ENCODE results near the gene MSI2. TPM values are rescaled to one million over a fixed set of nuclear protein-coding genes. Genes with fewer than 3 reads are reported as not detected.

The MSI2 gene
- total and polyA plus RNA-seq, 9 of the 15 experiments (the other 6 are each of a cell fraction or from before 2014, with no cell fraction given), result 4.6 to 61.8 (median 42.4) TPM

DNA sequence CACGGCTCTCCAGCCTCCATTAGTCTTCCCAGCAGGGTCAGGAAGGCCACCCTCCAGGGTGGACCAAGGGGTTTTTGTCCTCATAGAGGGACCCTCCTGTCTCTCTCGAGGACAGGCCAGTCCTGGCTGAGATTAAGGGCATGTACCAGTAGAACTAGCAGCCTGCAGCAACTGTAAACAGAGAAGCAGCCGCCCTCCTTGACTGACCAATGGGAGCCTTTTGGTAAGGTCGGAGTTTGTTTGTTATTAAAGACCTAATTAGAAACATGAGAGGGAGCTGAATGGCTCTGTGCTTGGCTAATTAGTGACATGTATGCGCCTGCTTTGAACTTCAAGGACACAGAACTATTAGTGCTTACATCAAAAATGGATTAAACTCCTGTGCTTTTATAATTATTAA is 408.8 kb downstream of the MSI2 start:
- no peak overlapping the region for H3K4me2 ChIP-seq (ENCODE audit: insufficient read depth, low read length)
- POLR2A ChIA-PET, result interaction anchor here (0.7 to 1.2 kb wide), 2 partner anchors 10 to 36 kb away, joined by 3 to 4 read pairs; no protein-coding TSS in a partner anchor
- FAIRE-seq, result no peak
- WGBS (ENCODE audit: insufficient coverage, low coverage, missing lambda C conversion rate), result 56% methylated on average over 5 of the region's 5 CpGs
- H3K4me1 ChIP-seq (replicated peaks in 1 of 2; ENCODE audit: control insufficient read depth in 2 of 2, insufficient read depth in 2 of 2, low read length in 2 of 2), result peaks cover 4 to 9% of the 10 kb centered on the region in 2 experiments; a peak in 3 of 5 replicates
- no peaks in the 10 kb centered on the region for H3K27me3 ChIP-seq (ENCODE audit: control insufficient read depth in 2 of 2, insufficient read depth in 2 of 2, low read length in 2 of 2)
- H3K79me2 ChIP-seq (ENCODE audit: control insufficient read depth, insufficient read depth, low read length), result no peaks in the 10 kb centered on the region
- ATAC-seq, result no peak
- no peak for DNase-seq (ENCODE audit: extremely low read depth in 1 of 4, low spot score in 3 of 4)
- H3K36me3 ChIP-seq (ENCODE audit: control insufficient read depth, insufficient read depth, low read length), result no peaks in the 10 kb centered on the region
- H3K4me3 ChIP-seq, result no peak overlapping the region
- H3K9me1 ChIP-seq (ENCODE audit: control insufficient read depth, insufficient read depth, low read length), result no peaks in the 10 kb centered on the region
- CTCF ChIA-PET (ENCODE audit: low intra/inter-chr PET ratio), result no interaction called here
- H3K9me3 ChIP-seq (replicated peaks; ENCODE audit: control insufficient read depth, insufficient read depth, low read depth, low read length), result no peaks in the 10 kb centered on the region
- BruUV-seq (replicated peaks), result no TSS peak
- intact Hi-C loops (cut with micrococcal nuclease) (no loop called here), in situ Hi-C loops (cut with MboI) (no loop called here)
- no peak for TF ChIP-seq CBX2 (IDR thresholded peaks at IDR 0.05; ENCODE audit: insufficient read depth, low read length, poor library complexity, severe bottlenecking)
- peak; percentile 24 for TF ChIP-seq NFYB (IDR thresholded peaks at IDR 0.05; ENCODE audit: extremely low read depth, insufficient read length)
- H3K9ac ChIP-seq (ENCODE audit: insufficient read depth in 1 of 2, low read depth in 2 of 2, low read length in 2 of 2), result no peak overlapping the region
- no peak overlapping the region for H2AFZ ChIP-seq (ENCODE audit: low read depth, low read length)
- H3K27ac ChIP-seq (ENCODE audit: extremely low read depth, low read depth, low read length), result no peak overlapping the region
- no peaks in the 10 kb centered on the region for H4K20me1 ChIP-seq (replicated peaks; ENCODE audit: control insufficient read depth, insufficient read depth, low read length)

GRCh38 chr17:57665696-57666095 is 409.4 kb downstream of the MSI2 start:
- no peaks in the 10 kb centered on the region for H3K79me2 ChIP-seq (ENCODE audit: control insufficient read depth, insufficient read depth, low read length)
- no peak overlapping the region for H3K27ac ChIP-seq (ENCODE audit: extremely low read depth, low read depth, low read length)
- H3K4me2 ChIP-seq (ENCODE audit: insufficient read depth, low read length), result no peak overlapping the region
- H3K9me1 ChIP-seq (ENCODE audit: control insufficient read depth, insufficient read depth, low read length), result no peaks in the 10 kb centered on the region
- DNase-seq (ENCODE audit: extremely low read depth in 1 of 4, low spot score in 3 of 4) (no peak), ATAC-seq (no peak), FAIRE-seq (no peak)
- CTCF ChIA-PET (ENCODE audit: low intra/inter-chr PET ratio), result no interaction called here
- in situ Hi-C loops (cut with MboI) (no loop called here), intact Hi-C loops (cut with micrococcal nuclease) (no loop called here)
- no peak overlapping the region for H2AFZ ChIP-seq (ENCODE audit: low read depth, low read length)
- H3K4me3 ChIP-seq, result no peak overlapping the region
- no peaks in the 10 kb centered on the region for H4K20me1 ChIP-seq (replicated peaks; ENCODE audit: control insufficient read depth, insufficient read depth, low read length)
- POLR2A ChIA-PET, result interaction anchor here (1.2 kb wide), 1 partner anchor 10 kb away, joined by 4 read pairs; no protein-coding TSS in a partner anchor
- H3K4me1 ChIP-seq (replicated peaks in 1 of 2; ENCODE audit: control insufficient read depth in 2 of 2, insufficient read depth in 2 of 2, low read length in 2 of 2), result peaks cover 4 to 9% of the 10 kb centered on the region in 2 experiments; a peak in 3 of 5 replicates
- H3K27me3 ChIP-seq (ENCODE audit: control insufficient read depth in 2 of 2, insufficient read depth in 2 of 2, low read length in 2 of 2), result no peaks in the 10 kb centered on the region
- no peaks in the 10 kb centered on the region for H3K36me3 ChIP-seq (ENCODE audit: control insufficient read depth, insufficient read depth, low read length)
- H3K9ac ChIP-seq (ENCODE audit: insufficient read depth in 1 of 2, low read depth in 2 of 2, low read length in 2 of 2), result no peak overlapping the region
- BruUV-seq (replicated peaks), result no TSS peak
- H3K9me3 ChIP-seq (replicated peaks; ENCODE audit: control insufficient read depth, insufficient read depth, low read depth, low read length), result no peaks in the 10 kb centered on the region
- WGBS (ENCODE audit: insufficient coverage, low coverage, missing lambda C conversion rate), result 66% methylated on average over 4 of the region's 4 CpGs
- TF ChIP-seq TBL1XR1 (IDR thresholded peaks at IDR 0.05; ENCODE audit: low read length in 2 of 2), result no peak
- no peak for TF ChIP-seq JUND (IDR thresholded peaks at IDR 0.05; ENCODE audit: borderline replicate concordance, low read depth, low read length)
- TF ChIP-seq JUND (tag; IDR thresholded peaks at IDR 0.05; ENCODE audit: borderline replicate concordance, low read depth, low read length), result no peak
- TF ChIP-seq, protein P1, sequence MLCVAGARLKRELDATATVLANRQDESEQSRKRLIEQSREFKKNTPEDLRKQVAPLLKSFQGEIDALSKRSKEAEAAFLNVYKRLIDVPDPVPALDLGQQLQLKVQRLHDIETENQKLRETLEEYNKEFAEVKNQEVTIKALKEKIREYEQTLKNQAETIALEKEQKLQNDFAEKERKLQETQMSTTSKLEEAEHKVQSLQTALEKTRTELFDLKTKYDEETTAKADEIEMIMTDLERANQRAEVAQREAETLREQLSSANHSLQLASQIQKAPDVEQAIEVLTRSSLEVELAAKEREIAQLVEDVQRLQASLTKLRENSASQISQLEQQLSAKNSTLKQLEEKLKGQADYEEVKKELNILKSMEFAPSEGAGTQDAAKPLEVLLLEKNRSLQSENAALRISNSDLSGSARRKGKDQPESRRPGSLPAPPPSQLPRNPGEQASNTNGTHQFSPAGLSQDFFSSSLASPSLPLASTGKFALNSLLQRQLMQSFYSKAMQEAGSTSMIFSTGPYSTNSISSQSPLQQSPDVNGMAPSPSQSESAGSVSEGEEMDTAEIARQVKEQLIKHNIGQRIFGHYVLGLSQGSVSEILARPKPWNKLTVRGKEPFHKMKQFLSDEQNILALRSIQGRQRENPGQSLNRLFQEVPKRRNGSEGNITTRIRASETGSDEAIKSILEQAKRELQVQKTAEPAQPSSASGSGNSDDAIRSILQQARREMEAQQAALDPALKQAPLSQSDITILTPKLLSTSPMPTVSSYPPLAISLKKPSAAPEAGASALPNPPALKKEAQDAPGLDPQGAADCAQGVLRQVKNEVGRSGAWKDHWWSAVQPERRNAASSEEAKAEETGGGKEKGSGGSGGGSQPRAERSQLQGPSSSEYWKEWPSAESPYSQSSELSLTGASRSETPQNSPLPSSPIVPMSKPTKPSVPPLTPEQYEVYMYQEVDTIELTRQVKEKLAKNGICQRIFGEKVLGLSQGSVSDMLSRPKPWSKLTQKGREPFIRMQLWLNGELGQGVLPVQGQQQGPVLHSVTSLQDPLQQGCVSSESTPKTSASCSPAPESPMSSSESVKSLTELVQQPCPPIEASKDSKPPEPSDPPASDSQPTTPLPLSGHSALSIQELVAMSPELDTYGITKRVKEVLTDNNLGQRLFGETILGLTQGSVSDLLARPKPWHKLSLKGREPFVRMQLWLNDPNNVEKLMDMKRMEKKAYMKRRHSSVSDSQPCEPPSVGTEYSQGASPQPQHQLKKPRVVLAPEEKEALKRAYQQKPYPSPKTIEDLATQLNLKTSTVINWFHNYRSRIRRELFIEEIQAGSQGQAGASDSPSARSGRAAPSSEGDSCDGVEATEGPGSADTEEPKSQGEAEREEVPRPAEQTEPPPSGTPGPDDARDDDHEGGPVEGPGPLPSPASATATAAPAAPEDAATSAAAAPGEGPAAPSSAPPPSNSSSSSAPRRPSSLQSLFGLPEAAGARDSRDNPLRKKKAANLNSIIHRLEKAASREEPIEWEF (CRISPR knock-in tag; IDR thresholded peaks at IDR 0.05), result no peak
- TF ChIP-seq ERF (CRISPR knock-in tag; IDR thresholded peaks at IDR 0.05), result no peak
- no peak for TF ChIP-seq CBX1 (IDR thresholded peaks at IDR 0.05; ENCODE audit: low read depth)
- no peak for TF ChIP-seq SMAD2 (IDR thresholded peaks at IDR 0.05; ENCODE audit: low read depth, low read length)
- TF ChIP-seq BHLHE40 (IDR thresholded peaks at IDR 0.05; ENCODE audit: low read length), result no peak
- TF ChIP-seq GABPB1 (CRISPR knock-in tag; IDR thresholded peaks at IDR 0.05), result no peak
- no peak for TF ChIP-seq KDM4B (IDR thresholded peaks at IDR 0.05; ENCODE audit: borderline replicate concordance in 2 of 2, low read depth in 1 of 2)

All from K562 (cell line).